HL-60 (cell line): Measurements from ENCODE around the gene FOXO4.

Source experiments
- DNase-seq, 2 experiments: peaks; one replicate each; pipeline ENCODE4 v3.0.0-alpha.2; 2010 to 2020; ENCODE audit warnings: low read depth in 1 of 2, low spot score in 1 of 2
- H3K27ac ChIP-seq: fragments of 250-450 bp; sonication (Bioruptor Pico); replicated peaks from 2 replicates; pipeline ENCODE4 v1.5.1; 2020; ENCODE audit warnings: mild to moderate bottlenecking, moderate library complexity
- H3K27me3 ChIP-seq: fragments of 250-450 bp; sonication (Bioruptor Pico); 2 replicates; pipeline ENCODE4 v1.5.1; 2021; ENCODE audit warnings: mild to moderate bottlenecking, moderate library complexity; ENCODE audit not compliant: insufficient read depth, poor library complexity, severe bottlenecking
- H3K4me3 ChIP-seq: replicated peaks from 2 replicates; pipeline ENCODE4 v1.5.1; 2011; ENCODE audit warnings: mild to moderate bottlenecking, control low read depth, low read length; ENCODE audit not compliant: insufficient read depth
- CTCF ChIP-seq: IDR thresholded peaks from one replicate; pipeline ENCODE4 v1.5.1; 2011; ENCODE audit warnings: low read length, control low read depth, inconsistent platforms; ENCODE audit not compliant: insufficient read depth
- GABPA ChIP-seq: IDR thresholded peaks from 2 replicates; pipeline ENCODE4 v1.6.1; 2012; ENCODE audit warnings: low read depth
- POLR2AphosphoS5 ChIP-seq: IDR thresholded peaks from 2 replicates; pipeline ENCODE4 v1.6.1; 2012; ENCODE audit warnings: low read depth
- SPI1 ChIP-seq: IDR thresholded peaks from 2 replicates; pipeline ENCODE4 v1.6.1; 2012; ENCODE audit warnings: low read depth, mild to moderate bottlenecking, borderline replicate concordance
- TF ChIP-seq, protein P1 (sequence below): IDR thresholded peaks from 2 replicates; pipeline ENCODE4 v1.6.1; 2012; ENCODE audit warnings: low read depth; ENCODE audit not compliant: insufficient replicate concordance

The FOXO4 gene

GRCh38 chrX:71147496-71148277 is 52.0 kb downstream of the FOXO4 start:
- H3K27me3 ChIP-seq = no peaks in the 10 kb centered on the region
- TF ChIP-seq SPI1 (no peak), POLR2AphosphoS5 (no peak), GABPA (no peak), CTCF (no peak)
- TF ChIP-seq, protein P1, sequence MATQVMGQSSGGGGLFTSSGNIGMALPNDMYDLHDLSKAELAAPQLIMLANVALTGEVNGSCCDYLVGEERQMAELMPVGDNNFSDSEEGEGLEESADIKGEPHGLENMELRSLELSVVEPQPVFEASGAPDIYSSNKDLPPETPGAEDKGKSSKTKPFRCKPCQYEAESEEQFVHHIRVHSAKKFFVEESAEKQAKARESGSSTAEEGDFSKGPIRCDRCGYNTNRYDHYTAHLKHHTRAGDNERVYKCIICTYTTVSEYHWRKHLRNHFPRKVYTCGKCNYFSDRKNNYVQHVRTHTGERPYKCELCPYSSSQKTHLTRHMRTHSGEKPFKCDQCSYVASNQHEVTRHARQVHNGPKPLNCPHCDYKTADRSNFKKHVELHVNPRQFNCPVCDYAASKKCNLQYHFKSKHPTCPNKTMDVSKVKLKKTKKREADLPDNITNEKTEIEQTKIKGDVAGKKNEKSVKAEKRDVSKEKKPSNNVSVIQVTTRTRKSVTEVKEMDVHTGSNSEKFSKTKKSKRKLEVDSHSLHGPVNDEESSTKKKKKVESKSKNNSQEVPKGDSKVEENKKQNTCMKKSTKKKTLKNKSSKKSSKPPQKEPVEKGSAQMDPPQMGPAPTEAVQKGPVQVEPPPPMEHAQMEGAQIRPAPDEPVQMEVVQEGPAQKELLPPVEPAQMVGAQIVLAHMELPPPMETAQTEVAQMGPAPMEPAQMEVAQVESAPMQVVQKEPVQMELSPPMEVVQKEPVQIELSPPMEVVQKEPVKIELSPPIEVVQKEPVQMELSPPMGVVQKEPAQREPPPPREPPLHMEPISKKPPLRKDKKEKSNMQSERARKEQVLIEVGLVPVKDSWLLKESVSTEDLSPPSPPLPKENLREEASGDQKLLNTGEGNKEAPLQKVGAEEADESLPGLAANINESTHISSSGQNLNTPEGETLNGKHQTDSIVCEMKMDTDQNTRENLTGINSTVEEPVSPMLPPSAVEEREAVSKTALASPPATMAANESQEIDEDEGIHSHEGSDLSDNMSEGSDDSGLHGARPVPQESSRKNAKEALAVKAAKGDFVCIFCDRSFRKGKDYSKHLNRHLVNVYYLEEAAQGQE = no peak
- DNase-seq = peak in 1 of 2 experiments; percentile 48
- H3K4me3 ChIP-seq = no peak overlapping the region
- no peak overlapping the region; the same call in 1 of the 2 replicates for H3K27ac ChIP-seq

GRCh38 chrX:71148278-71148663 is 52.6 kb downstream of the FOXO4 start:
- DNase-seq = no peak

DNA sequence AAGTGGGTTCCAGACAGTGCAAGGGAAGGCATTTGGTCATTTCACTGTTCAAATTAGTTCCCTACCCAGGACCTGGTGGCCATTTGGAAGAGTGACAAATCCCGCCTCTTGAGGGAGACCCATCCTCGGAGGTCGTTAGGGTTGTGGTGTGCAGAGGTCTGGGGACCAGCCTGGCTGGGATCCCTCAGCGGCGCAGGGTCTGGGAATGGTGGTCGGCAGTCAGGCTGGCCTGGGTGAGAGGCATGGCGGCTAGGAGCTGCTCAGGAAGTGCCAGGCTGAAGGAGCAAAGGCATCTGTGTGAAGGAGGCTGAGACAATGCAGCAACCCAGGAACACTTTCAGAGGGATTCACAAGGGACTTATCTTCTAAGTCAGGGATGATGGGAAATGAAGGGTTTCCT is 55.7 kb downstream of the FOXO4 start:
- TF ChIP-seq CTCF = no peak
- no peak for TF ChIP-seq POLR2AphosphoS5
- no peak for TF ChIP-seq GABPA
- TF ChIP-seq, protein P1 = no peak
- no peak overlapping the region for H3K4me3 ChIP-seq
- H3K27me3 ChIP-seq = no peaks in the 10 kb centered on the region
- no peak for DNase-seq
- no peak overlapping the region for H3K27ac ChIP-seq

More at GRCh38 chrX:71148278-71148663, 52.6 kb downstream of the FOXO4 start:
- no peak overlapping the region for H3K4me3 ChIP-seq
- no peaks in the 10 kb centered on the region for H3K27me3 ChIP-seq
- H3K27ac ChIP-seq = no peak overlapping the region
- TF ChIP-seq, protein P1 = no peak
- no peak for TF ChIP-seq CTCF
- no peak for TF ChIP-seq POLR2AphosphoS5
- TF ChIP-seq GABPA = no peak
- no peak for TF ChIP-seq SPI1
